SIG-M5 (cell line): Measurements from ENCODE around the gene GABARAPL1.
"Not testable (repeated sequence)": the region's sequence is repeated elsewhere in the genome, so short reads cannot be mapped to it uniquely, and the experiment has no call there.

Experiments used
- DNase-seq: peaks from one replicate; lab custom pipeline; 2025; lab: John Stamatoyannopoulos, UW

Gene GABARAPL1

DNA sequence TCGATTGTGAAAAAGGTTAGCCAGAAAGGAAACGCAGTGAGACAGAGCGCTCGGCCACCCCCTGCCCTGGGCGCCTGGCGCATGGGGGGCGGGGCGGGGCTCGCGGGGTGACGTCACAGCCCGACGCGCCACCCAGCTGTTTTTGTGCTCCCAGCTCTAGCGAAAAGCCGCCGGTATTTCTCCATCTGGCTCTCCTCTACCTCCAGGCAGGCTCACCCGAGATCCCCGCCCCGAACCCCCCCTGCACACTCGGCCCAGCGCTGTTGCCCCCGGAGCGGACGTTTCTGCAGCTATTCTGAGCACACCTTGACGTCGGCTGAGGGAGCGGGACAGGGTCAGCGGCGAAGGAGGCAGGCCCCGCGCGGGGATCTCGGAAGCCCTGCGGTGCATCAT lies at the start of gene GABARAPL1:
TSS of gene GABARAPL1 (plus strand) at position 139 of the 393 bp plus-strand sequence. CDS start at position 392, 253 bp downstream.
- peak; percentile 15 for DNase-seq

DNA sequence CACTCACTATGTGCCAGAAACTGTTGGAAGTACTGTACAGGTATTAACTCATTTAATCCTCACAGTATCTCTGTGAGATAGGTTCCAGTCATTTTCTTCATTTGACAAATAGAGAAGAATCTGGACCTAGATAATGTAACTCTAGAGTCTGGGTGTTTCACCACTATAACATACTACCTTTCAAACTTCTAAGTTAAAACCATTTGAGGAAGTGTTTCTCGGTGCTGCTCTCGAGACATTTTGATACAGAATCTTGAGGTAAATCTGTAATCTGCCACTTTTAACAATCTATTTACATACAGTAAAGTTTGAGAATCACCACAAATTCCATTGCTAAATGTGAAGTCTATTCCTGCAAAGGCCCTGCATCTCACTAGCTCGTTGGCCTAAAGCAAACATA lies 49.6 kb upstream of the GABARAPL1 start:
- no peak for DNase-seq

DNA sequence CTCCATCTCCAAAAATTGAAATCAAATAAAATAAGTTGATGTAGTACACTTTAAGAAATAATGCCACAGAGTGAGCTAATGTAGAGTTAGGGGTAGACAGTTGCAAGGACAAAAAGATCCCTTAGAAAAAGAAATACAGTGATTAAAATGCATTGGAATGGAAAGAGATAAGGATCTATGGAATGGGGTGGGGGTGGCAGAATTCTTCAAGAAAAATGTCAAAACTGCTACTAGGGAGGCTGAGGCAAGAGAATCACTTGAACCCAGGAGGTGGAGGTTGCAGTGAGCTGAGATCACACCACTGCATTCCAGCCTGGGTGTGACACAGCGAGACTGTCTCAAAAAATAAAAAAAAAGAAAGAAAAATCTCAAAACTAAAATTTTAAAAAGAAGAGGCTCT lies 47.3 kb upstream of the GABARAPL1 start:
- no peak for DNase-seq

DNA sequence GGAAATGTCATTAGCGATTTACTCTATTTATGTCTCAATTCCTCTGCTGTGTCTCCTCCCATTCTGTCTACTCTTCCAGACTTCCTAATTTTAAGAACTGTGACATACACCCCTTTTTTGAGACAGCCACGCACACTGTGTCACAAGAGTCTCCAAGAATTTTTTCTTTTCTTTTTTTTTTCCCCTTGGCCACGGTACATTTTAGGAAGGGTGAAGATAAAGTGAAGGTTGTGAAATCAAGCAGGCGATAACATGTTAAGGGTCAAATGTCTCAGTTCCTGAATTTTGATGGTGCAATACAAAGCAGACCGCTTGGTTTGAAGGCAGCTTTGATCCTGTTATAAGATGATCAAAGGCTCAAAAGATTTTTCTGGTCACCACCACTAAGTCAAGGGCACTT lies 45.1 kb upstream of the GABARAPL1 start:
- DNase-seq, result no peak

DNA sequence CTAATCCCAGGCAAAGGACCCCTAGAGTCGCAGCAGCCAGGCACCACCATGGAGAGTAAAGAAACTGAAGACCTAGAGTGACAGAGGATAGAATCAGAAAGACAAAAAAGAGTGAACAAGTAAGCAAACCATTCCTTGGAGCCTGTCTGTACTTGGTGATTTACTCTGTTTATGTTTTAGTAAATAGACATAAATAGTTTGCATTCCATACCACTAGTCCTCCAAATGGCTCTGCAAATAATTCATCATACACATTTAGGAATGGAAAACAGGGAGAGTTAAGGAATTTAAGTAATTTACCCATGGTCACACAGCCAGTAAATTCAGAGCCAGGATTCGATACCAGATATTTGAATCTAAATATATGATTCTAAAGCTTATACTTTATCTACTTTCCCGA lies 43.6 kb upstream of the GABARAPL1 start:
- no peak for DNase-seq

DNA sequence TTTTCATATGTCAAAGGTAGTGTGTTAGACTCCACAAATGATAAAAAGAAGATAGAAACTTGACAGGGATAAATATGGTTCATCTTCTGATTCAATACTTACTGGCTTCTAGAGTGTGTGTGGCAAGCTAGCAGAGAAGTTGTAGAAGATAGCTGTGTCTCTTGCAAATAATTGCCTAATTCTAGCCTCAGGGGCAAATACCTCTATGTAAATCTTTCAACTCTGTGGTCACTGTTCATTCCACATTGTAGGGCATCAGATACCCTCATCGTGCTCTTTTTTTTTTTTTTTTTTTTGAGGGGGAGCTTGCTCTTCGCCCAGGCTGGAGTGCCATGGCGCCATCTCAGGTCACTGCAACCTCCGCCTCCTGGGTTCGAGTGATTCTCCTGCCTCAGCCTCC lies 42.5 kb upstream of the GABARAPL1 start:
- DNase-seq, result no peak

DNA sequence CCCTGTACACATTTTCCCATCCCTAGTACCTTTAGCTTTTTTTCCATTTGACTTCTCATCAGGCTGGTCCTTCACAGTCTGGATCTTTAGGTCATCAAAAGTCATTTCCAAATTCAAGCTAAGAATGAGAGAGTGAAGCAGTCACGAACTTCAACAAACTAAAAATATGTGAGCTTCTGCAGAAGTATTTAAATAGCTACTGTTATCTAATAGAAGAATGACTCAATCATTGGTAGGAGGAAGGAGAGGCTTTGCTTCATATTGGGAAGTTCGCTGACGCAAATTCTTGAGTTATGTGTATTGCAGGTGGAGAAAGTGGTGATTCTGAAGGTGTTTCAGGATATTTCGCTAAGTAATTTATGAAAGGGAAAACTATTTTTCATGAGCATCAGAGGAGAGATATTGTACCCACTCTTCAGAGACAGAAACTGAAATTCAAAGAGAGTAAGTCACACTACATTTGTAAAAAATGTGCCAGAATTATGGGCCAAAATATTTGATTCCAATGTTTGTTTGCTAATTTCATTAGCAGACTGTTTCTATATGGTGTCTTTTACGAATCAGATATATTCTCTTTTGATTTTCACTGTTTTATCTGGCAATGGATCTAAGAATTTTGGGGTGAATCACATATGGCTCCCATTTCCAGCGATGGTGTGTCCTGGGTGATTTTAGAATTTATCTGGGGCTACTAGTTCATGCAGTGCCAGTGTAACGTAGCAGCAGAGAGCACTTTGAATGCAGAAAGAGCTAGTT lies 40.5 kb upstream of the GABARAPL1 start, which contains the start of gene OLR1:
TSS of gene OLR1 (minus strand) at position 160 of the 756 bp plus-strand sequence. CDS start at position 105, 55 bp downstream.
- no peak for DNase-seq

DNA sequence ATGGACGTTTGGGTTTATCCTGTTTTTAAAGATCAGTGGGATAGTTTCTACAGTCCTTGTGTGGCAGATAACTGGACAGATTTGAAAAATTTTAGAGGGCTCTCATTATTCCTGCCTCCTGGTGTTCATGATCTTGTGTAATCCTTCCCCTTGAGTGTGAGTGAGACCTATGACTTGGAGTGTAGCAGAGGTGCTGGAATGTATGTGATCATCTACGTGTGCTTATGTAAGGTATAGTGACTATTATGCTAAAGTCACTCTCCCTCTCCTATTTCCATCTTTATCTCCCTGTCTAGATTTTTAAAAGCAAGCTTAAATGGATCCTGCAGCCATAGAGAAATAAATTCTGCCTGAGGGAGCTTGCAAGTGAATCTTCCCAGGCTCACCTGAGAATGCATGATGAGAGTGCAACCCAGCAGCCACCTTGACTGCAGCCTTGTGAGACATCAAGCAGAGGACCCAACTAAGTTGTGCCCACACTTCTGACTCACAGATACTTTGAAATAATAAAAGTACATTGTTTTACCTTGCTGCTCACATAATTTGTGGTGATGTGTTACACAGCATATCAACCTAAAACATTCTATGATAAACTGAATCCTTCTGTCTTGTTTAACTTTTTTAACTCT lies 37.6 kb upstream of the GABARAPL1 start:
- no peak for DNase-seq

DNA sequence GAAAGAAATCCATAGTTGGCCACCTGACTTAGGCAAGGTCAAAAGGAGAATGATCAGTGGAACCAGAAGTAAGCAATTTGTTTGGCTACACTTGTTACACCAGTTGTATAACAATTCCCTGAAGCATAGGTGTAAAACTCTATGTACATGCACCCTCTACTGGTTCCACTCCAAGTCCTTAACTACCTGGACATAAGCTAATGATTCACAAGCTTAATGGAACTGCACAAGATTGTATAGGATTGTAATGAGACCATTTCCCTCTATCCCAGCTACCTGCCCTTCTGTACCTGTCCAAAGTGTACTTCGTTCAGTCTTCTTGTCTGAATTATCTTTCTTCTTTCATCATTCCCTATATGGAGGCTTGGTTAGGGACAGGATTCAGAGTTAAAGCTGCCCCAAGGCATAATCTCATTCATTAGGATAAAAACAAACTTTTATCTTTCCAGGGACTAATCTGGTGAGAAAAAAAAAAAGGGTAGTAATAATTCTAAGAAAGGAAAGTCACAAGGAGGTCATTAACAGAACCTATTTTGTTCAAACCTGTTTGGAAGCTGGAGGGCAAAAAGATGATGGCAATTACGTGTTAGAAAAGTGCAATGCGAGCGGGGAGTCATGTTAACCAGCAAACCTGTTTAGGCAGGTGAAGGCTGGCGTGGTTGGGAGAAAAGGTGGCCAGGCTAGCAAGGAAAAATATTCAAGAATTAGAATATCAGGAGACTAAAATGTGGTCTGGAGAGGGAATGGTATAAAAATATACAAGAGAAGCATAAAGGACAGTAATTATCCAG lies 36.6 kb upstream of the GABARAPL1 start:
- no peak for DNase-seq

DNA sequence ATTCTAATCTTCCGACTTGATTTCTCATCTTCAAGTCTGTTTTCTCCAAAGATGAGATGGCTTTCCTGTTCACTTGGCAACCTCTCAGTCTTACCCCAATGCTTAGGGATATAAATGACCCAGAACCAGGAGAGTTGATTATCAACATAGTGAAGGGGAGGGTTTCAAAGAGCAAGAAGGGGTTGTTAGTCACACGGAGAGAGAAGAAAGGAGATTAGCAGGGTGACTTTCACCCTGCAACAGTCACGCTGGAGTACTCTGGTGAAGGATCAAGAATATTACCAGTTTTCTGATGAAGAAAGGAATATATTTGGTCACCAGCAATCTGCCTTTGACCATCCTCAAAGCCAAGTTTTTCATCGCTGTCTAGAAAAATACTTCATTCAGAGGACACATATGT lies 33.9 kb upstream of the GABARAPL1 start, which contains the start of gene TMEM52B:
TSS of gene TMEM52B (plus strand) at position 212 of the 400 bp plus-strand sequence. CDS start 543 bp downstream, outside the sequence.
- DNase-seq, result no peak

DNA sequence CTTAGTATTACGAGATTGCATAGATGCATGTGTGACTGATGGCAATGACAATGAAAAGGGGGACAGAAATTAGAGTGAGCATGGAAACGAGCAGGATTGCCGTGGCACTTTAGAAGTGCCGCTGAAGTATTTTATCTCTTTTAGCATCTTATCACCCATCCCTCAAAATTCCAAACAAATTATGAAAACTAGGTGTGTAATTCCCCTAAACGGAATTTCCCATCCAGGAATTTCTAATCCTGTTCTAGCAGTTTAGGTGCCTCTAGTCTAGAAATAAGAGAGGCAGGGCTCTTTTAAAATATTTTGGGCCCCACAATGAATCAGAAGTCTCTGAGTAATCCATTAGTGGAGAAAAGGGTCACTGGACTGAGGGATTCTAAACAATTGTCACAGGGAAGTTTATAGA lies 32.9 kb upstream of the GABARAPL1 start:
- DNase-seq, result no peak

DNA sequence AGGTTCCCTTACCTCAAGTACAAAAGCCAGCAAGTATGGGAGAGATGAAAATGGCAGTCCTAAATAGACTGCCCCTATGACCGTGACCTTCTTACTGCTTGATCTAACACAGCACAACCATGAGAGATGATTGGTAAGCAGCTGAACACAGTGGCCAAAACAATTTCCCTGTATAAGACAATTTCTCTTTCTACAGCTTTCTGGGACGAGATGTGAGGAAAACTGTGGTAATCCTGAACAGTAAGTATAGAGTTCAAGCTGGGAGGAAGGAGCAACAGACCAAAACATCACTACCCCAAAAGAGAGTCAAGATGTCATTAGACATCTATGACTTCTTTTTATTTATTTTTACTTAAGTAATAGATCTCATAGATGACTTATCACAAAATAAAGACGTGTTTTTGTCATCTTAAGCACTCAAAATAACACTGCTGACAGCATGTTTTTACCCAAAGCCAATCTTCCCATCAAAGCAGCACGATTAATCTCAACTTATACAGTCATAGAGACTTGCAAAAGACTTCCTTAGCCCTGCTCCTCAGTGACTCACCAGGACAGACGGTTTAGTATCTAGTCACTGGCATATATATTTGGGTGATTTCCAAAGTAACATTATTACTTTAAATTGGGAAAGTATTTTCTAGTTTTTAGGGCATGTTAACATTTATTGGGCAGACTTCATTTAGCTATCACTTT lies 30.2 kb upstream of the GABARAPL1 start:
- no peak for DNase-seq

DNA sequence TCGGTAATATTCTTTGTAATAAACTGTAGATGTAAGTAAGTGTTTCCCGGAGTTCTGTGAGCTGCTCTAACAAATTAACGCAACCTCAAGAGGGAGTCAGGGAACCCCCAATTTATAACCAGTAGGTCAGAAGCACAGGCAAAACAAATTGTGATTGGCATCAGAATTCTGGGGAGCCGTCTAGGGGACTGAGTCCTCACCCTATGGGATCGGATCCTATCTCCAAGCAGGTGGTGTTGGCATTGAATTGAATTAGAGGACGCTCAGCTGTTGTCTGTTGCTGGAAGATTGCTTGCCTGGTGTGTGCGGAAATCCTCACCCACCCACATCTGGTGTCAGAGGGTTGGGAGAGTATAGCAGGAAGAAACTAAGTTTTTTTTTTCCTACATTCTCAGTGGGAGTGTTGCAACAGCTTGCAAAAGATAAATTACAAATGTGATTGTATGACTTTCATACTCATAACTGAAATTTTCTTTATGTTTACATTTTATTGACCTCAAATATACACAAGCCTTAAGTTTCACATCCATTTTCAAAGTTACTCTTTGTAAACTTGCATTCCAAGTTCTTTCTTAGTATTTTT lies 28.3 kb upstream of the GABARAPL1 start:
- no peak for DNase-seq

DNA sequence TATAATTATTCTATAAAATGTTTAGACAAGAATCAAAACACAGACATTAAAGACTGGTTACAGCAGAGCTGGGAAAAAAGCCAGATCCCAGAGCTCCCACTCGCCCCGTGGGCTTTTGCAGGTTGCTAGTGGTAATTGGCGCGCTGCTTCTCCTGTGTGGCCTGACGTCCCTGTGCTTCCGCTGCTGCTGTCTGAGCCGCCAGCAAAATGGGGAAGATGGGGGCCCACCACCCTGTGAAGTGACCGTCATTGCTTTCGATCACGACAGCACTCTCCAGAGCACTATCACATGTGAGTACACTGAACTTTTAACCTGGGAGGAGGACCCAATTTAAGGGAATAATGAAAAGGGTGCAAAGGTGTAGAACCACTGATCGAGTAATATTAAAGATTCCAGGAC lies 26.4 kb upstream of the GABARAPL1 start:
- no peak for DNase-seq

DNA sequence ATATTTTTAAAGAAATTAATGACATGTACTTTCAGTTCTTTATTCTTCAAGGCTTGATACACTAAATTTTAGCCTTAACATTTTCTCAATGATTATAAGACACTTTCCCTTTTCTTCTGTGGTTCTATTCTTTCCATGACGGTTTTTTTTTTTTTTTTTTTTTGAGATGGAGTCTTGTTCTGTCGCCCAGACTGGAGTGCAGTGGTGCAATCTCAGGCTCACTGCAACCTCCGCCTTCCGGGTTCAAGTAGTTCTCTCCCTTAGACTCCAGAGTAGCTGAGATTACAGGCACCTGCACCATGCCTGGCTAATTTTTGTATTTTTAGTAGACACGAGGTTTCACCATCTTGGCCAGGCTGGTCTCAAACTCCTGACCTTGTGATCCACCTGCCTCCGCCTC lies 25.7 kb upstream of the GABARAPL1 start:
- not testable (repeated sequence) for DNase-seq

DNA sequence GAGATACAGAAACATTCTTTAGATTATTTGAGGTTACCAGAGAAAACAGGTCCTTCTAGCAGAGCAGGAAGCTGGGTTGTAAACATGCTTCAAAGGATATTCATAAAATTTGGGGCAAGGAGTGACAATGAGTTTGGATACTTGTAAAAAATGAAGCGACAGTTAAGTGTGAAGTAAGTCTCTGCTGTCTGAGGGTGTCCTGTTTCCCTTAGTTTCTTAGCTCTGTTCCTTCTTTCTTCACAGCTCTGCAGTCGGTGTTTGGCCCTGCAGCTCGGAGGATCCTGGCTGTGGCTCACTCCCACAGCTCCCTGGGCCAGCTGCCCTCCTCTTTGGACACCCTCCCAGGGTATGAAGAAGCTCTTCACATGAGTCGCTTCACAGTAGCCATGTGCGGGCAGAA lies 23.0 kb upstream of the GABARAPL1 start:
- no peak for DNase-seq

DNA sequence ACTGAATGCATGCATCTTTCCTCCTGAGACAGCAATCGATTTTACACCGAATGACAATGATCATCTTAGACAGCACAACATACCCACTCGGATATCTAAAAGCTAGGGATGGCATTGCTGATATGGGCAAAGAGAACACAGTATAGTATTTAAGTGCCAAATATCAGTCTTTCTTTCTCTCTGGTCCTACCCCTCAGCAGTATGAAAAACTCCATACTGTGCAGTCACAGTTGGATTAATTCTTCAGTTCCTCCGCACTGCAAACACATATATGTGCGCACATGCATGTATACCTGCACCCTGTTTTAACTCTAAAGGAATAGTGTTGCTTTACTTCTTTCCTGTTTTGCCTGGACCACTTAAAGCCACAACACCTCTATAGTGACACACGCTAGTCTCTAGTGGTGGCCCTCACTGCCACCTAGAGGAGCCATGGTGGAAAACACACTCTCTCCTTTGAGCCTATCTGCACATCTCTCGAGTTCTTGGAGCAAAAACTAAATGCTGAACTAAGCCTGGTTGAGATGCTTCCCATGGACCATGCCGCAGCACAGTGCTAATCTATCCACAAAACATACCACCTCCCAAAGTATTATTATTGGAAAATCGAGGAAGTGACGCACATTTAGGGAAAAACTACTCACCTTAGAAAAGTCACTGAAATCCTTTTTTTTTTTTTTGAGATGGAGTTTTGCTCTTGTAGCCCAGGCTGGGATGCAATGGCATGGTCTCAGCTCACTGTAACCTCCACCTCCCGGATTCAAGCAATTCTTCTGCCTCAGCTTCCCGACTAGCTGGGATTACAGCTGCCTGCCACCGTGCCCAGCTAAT lies 21.9 kb upstream of the GABARAPL1 start:
- DNase-seq, result no peak

DNA sequence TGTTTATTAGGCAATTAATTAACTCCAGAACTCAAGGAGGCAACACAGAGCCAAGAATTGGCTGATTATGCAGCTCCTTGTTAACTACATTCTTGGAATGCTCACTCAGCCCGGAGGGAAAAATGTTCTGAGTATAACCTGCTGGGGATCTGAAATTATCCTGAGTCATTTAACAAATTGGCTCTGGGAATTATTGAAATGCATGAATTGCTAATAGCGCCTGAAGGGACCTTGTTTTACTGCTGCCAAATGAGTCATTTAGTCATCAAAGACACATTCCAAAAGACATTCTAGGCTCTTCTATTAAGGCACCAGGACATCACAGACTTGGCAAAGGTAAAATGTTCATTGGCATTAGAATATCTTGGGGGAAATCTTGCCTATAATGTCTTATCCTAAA lies 20.8 kb upstream of the GABARAPL1 start:
- DNase-seq, result no peak

DNA sequence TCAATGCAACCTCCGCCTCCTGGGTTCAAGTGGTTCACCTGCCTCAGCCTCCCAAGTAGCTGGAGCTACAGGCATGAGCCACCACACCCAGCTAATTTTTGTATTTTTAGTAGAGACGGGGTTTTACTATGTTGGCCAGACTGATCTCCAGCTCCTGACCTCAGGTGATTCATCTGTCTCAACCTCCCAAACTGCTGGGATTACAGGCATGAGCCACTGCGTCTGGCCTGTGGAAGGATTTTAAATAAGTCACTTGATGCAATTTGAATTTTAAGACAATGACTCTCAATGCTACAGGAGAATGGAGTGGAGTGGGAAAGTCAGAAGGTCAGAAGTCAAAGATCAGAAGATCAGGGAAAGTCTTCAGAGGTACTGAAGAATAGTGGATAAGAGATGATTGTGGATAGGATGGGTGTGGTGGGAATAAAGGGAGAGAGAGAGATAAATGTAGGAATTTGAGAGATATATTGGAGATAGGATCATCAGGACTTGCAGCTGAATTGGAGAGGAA lies 18.5 kb upstream of the GABARAPL1 start:
- no peak for DNase-seq

DNA sequence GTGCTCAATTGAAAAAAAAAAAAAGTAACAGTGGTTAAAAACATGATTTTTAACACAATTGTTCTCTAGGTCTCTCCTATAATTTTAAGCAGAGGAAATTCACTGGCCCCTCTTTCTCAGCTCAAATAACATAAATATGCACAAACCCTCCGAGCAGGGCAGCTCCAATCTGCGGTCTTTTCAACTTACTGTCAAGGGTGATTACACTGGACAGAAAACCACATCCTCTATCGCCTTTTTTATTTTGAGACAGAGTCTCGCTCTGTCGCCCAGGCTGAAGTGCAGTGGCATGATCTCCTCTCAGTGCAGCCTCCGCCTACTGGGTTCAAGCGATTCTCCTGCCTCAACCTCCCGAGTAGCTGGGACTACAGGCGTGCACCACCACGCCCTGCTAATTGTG lies 16.5 kb upstream of the GABARAPL1 start:
- no peak for DNase-seq

DNA sequence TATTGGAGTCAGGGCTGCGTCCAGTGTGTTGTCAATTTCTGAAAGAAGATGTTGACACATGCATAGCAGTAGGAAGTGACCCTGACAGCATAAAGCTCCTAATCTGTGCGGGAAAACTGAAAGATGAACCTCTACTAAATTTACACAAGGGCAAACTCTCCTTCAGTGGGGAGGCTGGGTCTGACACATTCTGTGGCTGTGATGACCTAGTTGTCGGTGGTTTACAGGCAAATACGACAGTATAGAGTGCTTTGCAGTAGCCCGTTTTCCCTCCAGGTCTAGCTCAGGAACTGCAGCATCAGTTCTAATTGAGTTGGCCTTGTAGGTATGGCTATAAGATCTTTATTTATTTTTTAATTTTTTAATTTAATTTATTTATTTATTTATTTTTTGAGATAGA lies 14.8 kb upstream of the GABARAPL1 start:
- no peak for DNase-seq
